ENCODE measurements around the gene LBR. TPM values are rescaled to one million over a fixed set of nuclear protein-coding genes. Genes with fewer than 3 reads are reported as not detected.

The LBR gene
- total RNA-seq, 4 donors from 2014 or later, result 36.3 to 75.1 (median 45.1) TPM

- H3K4me1 ChIP-seq, result peaks cover 7 to 50% (median 16%) of the 10 kb centered on the region in 4 donors
- no peaks in the 10 kb centered on the region for H3K36me3 ChIP-seq
- H3K27me3 ChIP-seq, result no peaks in the 10 kb centered on the region
- peak overlapping the region in 3 of 4 donors; percentile 42 to 91 (median 84) for H3K27ac ChIP-seq
- TF ChIP-seq POLR2A (IDR thresholded peaks at IDR 0.05) (no peak), CTCF (IDR thresholded peaks at IDR 0.05) (no peak)
- no peak overlapping the region for H3K4me3 ChIP-seq
- no peaks in the 10 kb centered on the region for H3K9me3 ChIP-seq
- DNase-seq, result peak in 1 of 3 donors; percentile 40
Measured at GRCh38 chr1:225448146-225448805, 20.4 kb upstream of the LBR start.

GRCh38 chr1:225447650-225448089 lies 19.8 kb upstream of the LBR start:
- Histone ChIP-seq H3K27me3 (no peaks in the 10 kb centered on the region), H3K4me1 (peaks cover 7 to 55% (median 16%) of the 10 kb centered on the region in 4 donors), H3K36me3 (no peaks in the 10 kb centered on the region), H3K4me3 (no peak overlapping the region), H3K9me3 (no peaks in the 10 kb centered on the region), H3K27ac (peak overlapping the region in 3 of 4 donors; percentile 72 to 91 (median 84))
- TF ChIP-seq POLR2A (IDR thresholded peaks at IDR 0.05), result no peak
- no peak for TF ChIP-seq CTCF (IDR thresholded peaks at IDR 0.05)
- DNase-seq, result peak in 1 of 3 donors; percentile 48

- Histone ChIP-seq H3K4me3 (no peak overlapping the region), H3K27me3 (no peaks in the 10 kb centered on the region), H3K4me1 (peaks cover 9 to 61% (median 17%) of the 10 kb centered on the region in 4 donors), H3K9me3 (no peaks in the 10 kb centered on the region), H3K36me3 (no peaks in the 10 kb centered on the region), H3K27ac (peak overlapping the region; percentile 6 to 91 (median 78))
- no peak for TF ChIP-seq POLR2A (IDR thresholded peaks at IDR 0.05)
- no peak for TF ChIP-seq CTCF (IDR thresholded peaks at IDR 0.05)
- peak in 1 of 3 donors; percentile 44 for DNase-seq
Measured at GRCh38 chr1:225446981-225447615, 19.3 kb upstream of the LBR start.

GRCh38 chr1:225446595-225446960 lies 18.7 kb upstream of the LBR start:
- H3K36me3 ChIP-seq, result no peaks in the 10 kb centered on the region
- H3K4me3 ChIP-seq, result no peak overlapping the region
- TF ChIP-seq CTCF (IDR thresholded peaks at IDR 0.05), result no peak
- TF ChIP-seq POLR2A (IDR thresholded peaks at IDR 0.05), result no peak
- no peaks in the 10 kb centered on the region for H3K27me3 ChIP-seq
- H3K27ac ChIP-seq, result peak overlapping the region; percentile 72 to 91 (median 80)
- no peaks in the 10 kb centered on the region for H3K9me3 ChIP-seq
- H3K4me1 ChIP-seq, result peaks cover 9 to 66% (median 18%) of the 10 kb centered on the region in 4 donors
- peak in 1 of 3 donors; percentile 44 for DNase-seq

- peak overlapping the region; percentile 72 to 91 (median 80) for H3K27ac ChIP-seq
- peak in 1 of 3 donors; percentile 62 for DNase-seq
- no peaks in the 10 kb centered on the region for H3K27me3 ChIP-seq
- H3K4me3 ChIP-seq, result peak overlapping the region in 1 of 4 donors; percentile 15
- H3K9me3 ChIP-seq, result no peaks in the 10 kb centered on the region
- H3K36me3 ChIP-seq, result no peaks in the 10 kb centered on the region
- TF ChIP-seq POLR2A (IDR thresholded peaks at IDR 0.05) (no peak), CTCF (IDR thresholded peaks at IDR 0.05) (no peak)
- H3K4me1 ChIP-seq, result peaks cover 9 to 72% (median 18%) of the 10 kb centered on the region in 4 donors
Measured at GRCh38 chr1:225445639-225446594, 18.1 kb upstream of the LBR start.
